ENCODE data around the gene TTLL11.
"Not testable (repeated sequence)": the region's sequence is repeated elsewhere in the genome, so short reads cannot be mapped to it uniquely, and the experiment has no call there.

TTLL11 gene

GRCh38 chr9:122040561-122041242, 52.4 kb downstream of the TTLL11 start:
- no peak for DNase-seq

- DNase-seq, result no peak
Observed at GRCh38 chr9:122039234-122039633, 53.9 kb downstream of the TTLL11 start.

- DNase-seq, result no peak
Observed at GRCh38 chr9:122036988-122037387, 56.1 kb downstream of the TTLL11 start.

GRCh38 chr9:122036408-122036807, 56.7 kb downstream of the TTLL11 start:
- no peak for DNase-seq

- no peak for DNase-seq
Observed at GRCh38 chr9:122033775-122034373, 59.2 kb downstream of the TTLL11 start.

- DNase-seq, result no peak
Observed at GRCh38 chr9:122032346-122032745, 60.8 kb downstream of the TTLL11 start.

GRCh38 chr9:122031776-122032175, 61.3 kb downstream of the TTLL11 start:
- no peak for DNase-seq

- no peak for DNase-seq
Observed at GRCh38 chr9:122031157-122031556, 62.0 kb downstream of the TTLL11 start.

- DNase-seq, result no peak
Observed at GRCh38 chr9:122030357-122030756, 62.8 kb downstream of the TTLL11 start.

- no peak for DNase-seq
Observed at GRCh38 chr9:122029898-122030297, 63.2 kb downstream of the TTLL11 start.

GRCh38 chr9:122028089-122028488, 65.0 kb downstream of the TTLL11 start:
- no peak for DNase-seq

GRCh38 chr9:122020398-122020797, 72.7 kb downstream of the TTLL11 start:
- DNase-seq, result no peak

GRCh38 chr9:122016744-122017143, 76.4 kb downstream of the TTLL11 start:
- DNase-seq, result no peak

- DNase-seq, result no peak
Observed at GRCh38 chr9:122016309-122016708, 76.8 kb downstream of the TTLL11 start.

- DNase-seq, result no peak
Observed at GRCh38 chr9:122015170-122015821, 77.8 kb downstream of the TTLL11 start.

GRCh38 chr9:122011818-122012498, 81.2 kb downstream of the TTLL11 start:
- DNase-seq, result no peak

- no peak for DNase-seq
Observed at GRCh38 chr9:122008559-122008958, 84.5 kb downstream of the TTLL11 start.

GRCh38 chr9:122007837-122008236, 85.3 kb downstream of the TTLL11 start:
- no peak for DNase-seq

- DNase-seq, result no peak
Observed at GRCh38 chr9:122005597-122005996, 87.5 kb downstream of the TTLL11 start.

GRCh38 chr9:122004589-122004988, 88.5 kb downstream of the TTLL11 start:
- no peak for DNase-seq

GRCh38 chr9:122001491-122002201, 91.5 kb downstream of the TTLL11 start:
- DNase-seq, result no peak

- DNase-seq, result not testable (repeated sequence)
Observed at GRCh38 chr9:122000526-122000925, 92.6 kb downstream of the TTLL11 start.

- DNase-seq, result no peak
Observed at GRCh38 chr9:121999556-121999955, 93.6 kb downstream of the TTLL11 start.

All from activated effector memory CD4-positive, alpha-beta T cell treated with anti-CD3 and anti-CD28 coated beads, Interleukin-2, amount 50 U/mL, for 16 hours (primary cell).